ENCODE data around the gene ATP8A2.

- TF ChIP-seq CBFB (CRISPR knock-in tag; IDR thresholded peaks at IDR 0.05): no peak
- no peak for TF ChIP-seq C11orf30 (IDR thresholded peaks at IDR 0.05; ENCODE audit: low read depth)
- no peak for TF ChIP-seq CTCF (IDR thresholded peaks at IDR 0.05 in 2 of 3, conservative IDR thresholded peaks at IDR 0.05 in 1 of 3; ENCODE audit: insufficient read depth in 2 of 3, low read depth in 1 of 3, low read length in 3 of 3)
- TF ChIP-seq CBX2 (IDR thresholded peaks at IDR 0.05; ENCODE audit: insufficient read depth, low read length, poor library complexity, severe bottlenecking): no peak
- no peak for TF ChIP-seq MCM7 (IDR thresholded peaks at IDR 0.05)
- no peak for TF ChIP-seq EZH2 (IDR thresholded peaks at IDR 0.05; ENCODE audit: borderline replicate concordance, low read depth, low read length)
- TF ChIP-seq FOS (IDR thresholded peaks at IDR 0.05; ENCODE audit: extremely low read depth, insufficient read length): no peak
- TF ChIP-seq IRF1 (CRISPR knock-in tag; IDR thresholded peaks at IDR 0.05; ENCODE audit: borderline replicate concordance): no peak
- no peak for TF ChIP-seq RB1 (IDR thresholded peaks at IDR 0.05; ENCODE audit: low read depth)
- TF ChIP-seq U2AF1 (optimal IDR thresholded peaks at IDR 0.05; ENCODE audit: low read depth, low read length): no peak
- TF ChIP-seq CBX5 (IDR thresholded peaks at IDR 0.05; ENCODE audit: borderline replicate concordance, low read depth): no peak
Observed at GRCh38 chr13:25865391-25865790, 493.6 kb downstream of the ATP8A2 start.

All from K562 (cell line).